ENCODE data around the gene NLN. TPM values are rescaled to one million over a fixed set of nuclear protein-coding genes. Genes with fewer than 3 reads are reported as not detected.
A peak's percentile ranks its signal among the peaks of the same experiment; 100 is the strongest.

Gene NLN
- total and polyA plus RNA-seq, 9 of the 15 experiments (the other 6 are each of a cell fraction or from before 2014, with no cell fraction given): 6.9 to 45.2 (median 28.8) TPM

DNA sequence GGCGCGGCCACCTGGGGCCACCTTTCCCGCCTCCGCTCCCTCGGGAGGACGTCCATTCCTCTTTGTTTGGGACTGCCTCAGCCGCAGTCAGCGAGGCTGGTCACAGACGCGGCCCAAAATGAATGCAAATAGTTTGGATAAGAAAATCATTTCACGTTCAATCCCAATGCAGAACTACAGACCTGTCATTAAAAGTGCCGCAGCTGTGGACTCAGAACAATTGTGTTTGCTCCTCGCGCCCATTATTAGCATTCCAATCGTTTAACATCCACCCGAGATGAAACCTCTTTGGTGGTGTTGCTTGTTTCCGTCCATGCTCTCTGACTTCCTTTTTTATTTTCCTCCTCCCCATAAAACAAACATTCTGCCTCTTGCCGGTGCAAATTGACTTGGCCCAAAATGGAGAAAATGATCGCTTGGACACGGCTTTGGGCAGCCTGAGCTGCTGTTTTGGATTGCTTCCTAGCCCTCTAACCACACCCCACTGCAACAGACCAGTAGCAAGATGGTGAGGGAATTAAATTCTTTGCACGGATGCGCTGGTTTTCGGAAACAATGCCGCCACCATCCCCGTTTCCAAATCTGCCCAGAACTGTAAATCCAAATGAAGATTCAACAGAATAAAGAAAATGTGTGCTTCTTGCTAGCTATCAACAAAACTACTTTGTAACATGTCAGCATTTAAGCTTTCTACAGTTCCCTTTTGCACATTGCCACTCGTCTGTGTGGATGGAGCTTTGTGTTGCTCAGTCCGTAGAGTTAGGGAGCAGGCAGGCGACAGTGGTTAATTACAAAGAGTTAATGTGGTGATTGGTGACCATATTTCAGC, 784 bp downstream of the NLN start (continued):
- TF ChIP-seq, protein P1, sequence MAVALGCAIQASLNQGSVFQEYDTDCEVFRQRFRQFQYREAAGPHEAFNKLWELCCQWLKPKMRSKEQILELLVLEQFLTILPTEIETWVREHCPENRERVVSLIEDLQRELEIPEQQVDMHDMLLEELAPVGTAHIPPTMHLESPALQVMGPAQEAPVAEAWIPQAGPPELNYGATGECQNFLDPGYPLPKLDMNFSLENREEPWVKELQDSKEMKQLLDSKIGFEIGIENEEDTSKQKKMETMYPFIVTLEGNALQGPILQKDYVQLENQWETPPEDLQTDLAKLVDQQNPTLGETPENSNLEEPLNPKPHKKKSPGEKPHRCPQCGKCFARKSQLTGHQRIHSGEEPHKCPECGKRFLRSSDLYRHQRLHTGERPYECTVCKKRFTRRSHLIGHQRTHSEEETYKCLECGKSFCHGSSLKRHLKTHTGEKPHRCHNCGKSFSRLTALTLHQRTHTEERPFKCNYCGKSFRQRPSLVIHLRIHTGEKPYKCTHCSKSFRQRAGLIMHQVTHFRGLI (CRISPR knock-in tag; IDR thresholded peaks at IDR 0.05): no peak
- TF ChIP-seq SRSF9 (IDR thresholded peaks at IDR 0.05; ENCODE audit: borderline replicate concordance, low read depth, low read length): no peak
- peak; percentile 50; the same call in 1 of the 2 replicates for TF ChIP-seq NFRKB (IDR thresholded peaks at IDR 0.05; ENCODE audit: low read depth)
- TF ChIP-seq, protein P2, sequence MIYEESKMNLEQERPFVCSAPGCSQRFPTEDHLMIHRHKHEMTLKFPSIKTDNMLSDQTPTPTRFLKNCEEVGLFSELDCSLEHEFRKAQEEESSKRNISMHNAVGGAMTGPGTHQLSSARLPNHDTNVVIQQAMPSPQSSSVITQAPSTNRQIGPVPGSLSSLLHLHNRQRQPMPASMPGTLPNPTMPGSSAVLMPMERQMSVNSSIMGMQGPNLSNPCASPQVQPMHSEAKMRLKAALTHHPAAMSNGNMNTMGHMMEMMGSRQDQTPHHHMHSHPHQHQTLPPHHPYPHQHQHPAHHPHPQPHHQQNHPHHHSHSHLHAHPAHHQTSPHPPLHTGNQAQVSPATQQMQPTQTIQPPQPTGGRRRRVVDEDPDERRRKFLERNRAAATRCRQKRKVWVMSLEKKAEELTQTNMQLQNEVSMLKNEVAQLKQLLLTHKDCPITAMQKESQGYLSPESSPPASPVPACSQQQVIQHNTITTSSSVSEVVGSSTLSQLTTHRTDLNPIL (CRISPR knock-in tag; IDR thresholded peaks at IDR 0.05): no peak
- TF ChIP-seq ZNF133 (CRISPR knock-in tag; IDR thresholded peaks at IDR 0.05): no peak
- no peak for TF ChIP-seq BHLHE40 (IDR thresholded peaks at IDR 0.05; ENCODE audit: low read length)
- TF ChIP-seq CREM (IDR thresholded peaks at IDR 0.05; ENCODE audit: low read depth): no peak
- no peak for TF ChIP-seq NCOA4 (IDR thresholded peaks at IDR 0.05; ENCODE audit: partially characterized antibody)
- peak; percentile 66 for TF ChIP-seq KDM5B (IDR thresholded peaks at IDR 0.05; ENCODE audit: insufficient replicate concordance, low read depth, low read length)
- TF ChIP-seq, protein P3, sequence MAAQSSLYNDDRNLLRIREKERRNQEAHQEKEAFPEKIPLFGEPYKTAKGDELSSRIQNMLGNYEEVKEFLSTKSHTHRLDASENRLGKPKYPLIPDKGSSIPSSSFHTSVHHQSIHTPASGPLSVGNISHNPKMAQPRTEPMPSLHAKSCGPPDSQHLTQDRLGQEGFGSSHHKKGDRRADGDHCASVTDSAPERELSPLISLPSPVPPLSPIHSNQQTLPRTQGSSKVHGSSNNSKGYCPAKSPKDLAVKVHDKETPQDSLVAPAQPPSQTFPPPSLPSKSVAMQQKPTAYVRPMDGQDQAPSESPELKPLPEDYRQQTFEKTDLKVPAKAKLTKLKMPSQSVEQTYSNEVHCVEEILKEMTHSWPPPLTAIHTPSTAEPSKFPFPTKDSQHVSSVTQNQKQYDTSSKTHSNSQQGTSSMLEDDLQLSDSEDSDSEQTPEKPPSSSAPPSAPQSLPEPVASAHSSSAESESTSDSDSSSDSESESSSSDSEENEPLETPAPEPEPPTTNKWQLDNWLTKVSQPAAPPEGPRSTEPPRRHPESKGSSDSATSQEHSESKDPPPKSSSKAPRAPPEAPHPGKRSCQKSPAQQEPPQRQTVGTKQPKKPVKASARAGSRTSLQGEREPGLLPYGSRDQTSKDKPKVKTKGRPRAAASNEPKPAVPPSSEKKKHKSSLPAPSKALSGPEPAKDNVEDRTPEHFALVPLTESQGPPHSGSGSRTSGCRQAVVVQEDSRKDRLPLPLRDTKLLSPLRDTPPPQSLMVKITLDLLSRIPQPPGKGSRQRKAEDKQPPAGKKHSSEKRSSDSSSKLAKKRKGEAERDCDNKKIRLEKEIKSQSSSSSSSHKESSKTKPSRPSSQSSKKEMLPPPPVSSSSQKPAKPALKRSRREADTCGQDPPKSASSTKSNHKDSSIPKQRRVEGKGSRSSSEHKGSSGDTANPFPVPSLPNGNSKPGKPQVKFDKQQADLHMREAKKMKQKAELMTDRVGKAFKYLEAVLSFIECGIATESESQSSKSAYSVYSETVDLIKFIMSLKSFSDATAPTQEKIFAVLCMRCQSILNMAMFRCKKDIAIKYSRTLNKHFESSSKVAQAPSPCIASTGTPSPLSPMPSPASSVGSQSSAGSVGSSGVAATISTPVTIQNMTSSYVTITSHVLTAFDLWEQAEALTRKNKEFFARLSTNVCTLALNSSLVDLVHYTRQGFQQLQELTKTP (IDR thresholded peaks at IDR 0.05; ENCODE audit: low read depth in 1 of 2, partially characterized antibody in 2 of 2): peak; percentile 38 to 51
- TF ChIP-seq STAG1 (CRISPR knock-in tag; IDR thresholded peaks at IDR 0.05; ENCODE audit: borderline replicate concordance): no peak
- TF ChIP-seq, protein P4, sequence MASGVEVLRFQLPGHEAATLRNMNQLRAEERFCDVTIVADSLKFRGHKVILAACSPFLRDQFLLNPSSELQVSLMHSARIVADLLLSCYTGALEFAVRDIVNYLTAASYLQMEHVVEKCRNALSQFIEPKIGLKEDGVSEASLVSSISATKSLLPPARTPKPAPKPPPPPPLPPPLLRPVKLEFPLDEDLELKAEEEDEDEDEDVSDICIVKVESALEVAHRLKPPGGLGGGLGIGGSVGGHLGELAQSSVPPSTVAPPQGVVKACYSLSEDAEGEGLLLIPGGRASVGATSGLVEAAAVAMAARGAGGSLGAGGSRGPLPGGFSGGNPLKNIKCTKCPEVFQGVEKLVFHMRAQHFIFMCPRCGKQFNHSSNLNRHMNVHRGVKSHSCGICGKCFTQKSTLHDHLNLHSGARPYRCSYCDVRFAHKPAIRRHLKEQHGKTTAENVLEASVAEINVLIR (CRISPR knock-in tag; IDR thresholded peaks at IDR 0.05): no peak
- no peak for TF ChIP-seq SMARCB1 (IDR thresholded peaks at IDR 0.05; ENCODE audit: insufficient read length, low read depth)
- no peak for TF ChIP-seq KLF16 (IDR thresholded peaks at IDR 0.05)
- TF ChIP-seq GABPB1 (CRISPR knock-in tag; IDR thresholded peaks at IDR 0.05): 0 out of 2 replicates have a peak, but pooled peaks have one; percentile 15
- no peak for TF ChIP-seq RFX5 (IDR thresholded peaks at IDR 0.05; ENCODE audit: low read depth, low read length)
- TF ChIP-seq PTBP1 (IDR thresholded peaks at IDR 0.05; ENCODE audit: low read depth, low read length): no peak
- TF ChIP-seq PTRF (tag; IDR thresholded peaks at IDR 0.05): no peak
- TF ChIP-seq CXXC5 (CRISPR knock-in tag; IDR thresholded peaks at IDR 0.05): no peak
